Measurements from ENCODE around the gene RNU5D-1. TPM values are rescaled to one million over a fixed set of nuclear protein-coding genes. Genes with fewer than 3 reads are reported as not detected.

Gene RNU5D-1
- total RNA-seq, 2 experiments from 2014 or later, result not detected

- intact Hi-C loops (cut with DNase I, micrococcal nuclease), result loop anchor here in 1 of 2 experiments (10.0 kb wide), 1 partner anchor 527 kb away; no protein-coding TSS in a partner anchor
- ATAC-seq (ENCODE audit: poor library complexity) (peak; percentile 95), DNase-seq (peak in 4 of 14 experiments; percentile 50 to 75 (median 68))
- Mint-ChIP-seq H3K9me3 (no peaks in the 10 kb centered on the region), H3K27me3 (no peaks in the 10 kb centered on the region), H3K4me1 (ENCODE audit: low read depth) (peaks cover 6% of the 10 kb centered on the region), H3K27ac (no peak overlapping the region), H3K36me3 (ENCODE audit: low read depth) (no peaks in the 10 kb centered on the region), H3K4me3 (peak overlapping the region; percentile 1)
- Histone ChIP-seq H3K27ac (ENCODE audit: low read depth in 1 of 2, low read length in 2 of 2) (no peak overlapping the region), H3K27me3 (ENCODE audit: control insufficient read depth in 1 of 2, insufficient read depth in 2 of 2, low read length in 2 of 2) (no peaks in the 10 kb centered on the region), H3K36me3 (ENCODE audit: insufficient read depth, low read length) (no peaks in the 10 kb centered on the region), H3K9me3 (ENCODE audit: control insufficient read depth in 1 of 2, insufficient read depth in 1 of 2, low read length in 2 of 2) (no peaks in the 10 kb centered on the region), H3K4me3 (ENCODE audit: low read length) (no peak overlapping the region), H3K4me1 (ENCODE audit: insufficient read depth, low read length) (peaks cover 10% of the 10 kb centered on the region)
- POLR2A ChIA-PET, result interaction anchor here (1.1 kb wide), 1 partner anchor 13 kb away, joined by 3 read pairs; no protein-coding TSS in a partner anchor
- CTCF ChIA-PET, result interaction anchor here (1.0 kb wide), 1 partner anchor 217 kb away, joined by 3 read pairs; no protein-coding TSS in a partner anchor
- TF ChIP-seq CTCF (IDR thresholded peaks at IDR 0.05), result peak; percentile 84
These were observed 22.8 kb downstream of the RNU5D-1 start for GRCh38 chr1:44707959-44708831.

GRCh38 chr1:44707112-44707881 is 23.7 kb downstream of the RNU5D-1 start:
- no peaks in the 10 kb centered on the region for H3K36me3 Mint-ChIP-seq (ENCODE audit: low read depth)
- CTCF ChIA-PET, result interaction anchor here (0.8 to 1.2 kb wide), 2 partner anchors 11 to 70 kb away, joined by 3 read pairs; no protein-coding TSS in a partner anchor
- Histone ChIP-seq H3K4me3 (ENCODE audit: low read length) (no peak overlapping the region), H3K27ac (ENCODE audit: low read depth in 1 of 2, low read length in 2 of 2) (no peak overlapping the region), H3K9me3 (ENCODE audit: control insufficient read depth in 1 of 2, insufficient read depth in 1 of 2, low read length in 2 of 2) (no peaks in the 10 kb centered on the region), H3K36me3 (ENCODE audit: insufficient read depth, low read length) (no peaks in the 10 kb centered on the region), H3K27me3 (ENCODE audit: control insufficient read depth in 1 of 2, insufficient read depth in 2 of 2, low read length in 2 of 2) (no peaks in the 10 kb centered on the region), H3K4me1 (ENCODE audit: insufficient read depth, low read length) (peaks cover 10% of the 10 kb centered on the region)
- intact Hi-C loops (cut with DNase I, micrococcal nuclease), result loop anchor here in 1 of 2 experiments (10.0 kb wide), 1 partner anchor 528 kb away; no protein-coding TSS in a partner anchor
- no peak for TF ChIP-seq CTCF (IDR thresholded peaks at IDR 0.05)
- DNase-seq, result no peak
- H3K27me3 Mint-ChIP-seq, result no peaks in the 10 kb centered on the region
- H3K9me3 Mint-ChIP-seq, result no peaks in the 10 kb centered on the region
- H3K27ac Mint-ChIP-seq, result no peak overlapping the region
- no peak for ATAC-seq (ENCODE audit: poor library complexity)
- H3K4me1 Mint-ChIP-seq (ENCODE audit: low read depth), result peaks cover 6% of the 10 kb centered on the region
- H3K4me3 Mint-ChIP-seq, result no peak overlapping the region
- POLR2A ChIA-PET, result no interaction called here

GRCh38 chr1:44705938-44706337 is 25.0 kb downstream of the RNU5D-1 start:
- no peak for DNase-seq

More at GRCh38 chr1:44705938-44706337, 25.0 kb downstream of the RNU5D-1 start:
- H3K27me3 ChIP-seq (ENCODE audit: control insufficient read depth in 1 of 2, insufficient read depth in 2 of 2, low read length in 2 of 2), result no peaks in the 10 kb centered on the region
- intact Hi-C loops (cut with DNase I, micrococcal nuclease), result loop anchor here in 1 of 2 experiments (10.0 kb wide), 1 partner anchor 529 kb away; no protein-coding TSS in a partner anchor
- no peak for ATAC-seq (ENCODE audit: poor library complexity)
- peaks cover 10% of the 10 kb centered on the region for H3K4me1 ChIP-seq (ENCODE audit: insufficient read depth, low read length)
- H3K27ac Mint-ChIP-seq, result no peak overlapping the region
- peaks cover 6% of the 10 kb centered on the region for H3K4me1 Mint-ChIP-seq (ENCODE audit: low read depth)
- no peaks in the 10 kb centered on the region for H3K27me3 Mint-ChIP-seq
- no peak overlapping the region for H3K27ac ChIP-seq (ENCODE audit: low read depth in 1 of 2, low read length in 2 of 2)
- H3K4me3 Mint-ChIP-seq, result no peak overlapping the region
- no peaks in the 10 kb centered on the region for H3K36me3 ChIP-seq (ENCODE audit: insufficient read depth, low read length)
- H3K9me3 Mint-ChIP-seq, result no peaks in the 10 kb centered on the region
- H3K36me3 Mint-ChIP-seq (ENCODE audit: low read depth), result no peaks in the 10 kb centered on the region
- H3K4me3 ChIP-seq (ENCODE audit: low read length), result no peak overlapping the region
- ChIA-PET POLR2A (no interaction called here), CTCF (interaction anchor here (1.2 kb wide), 1 partner anchor 9 kb away, joined by 3 read pairs; no protein-coding TSS in a partner anchor)
- no peak for TF ChIP-seq CTCF (IDR thresholded peaks at IDR 0.05)
- no peaks in the 10 kb centered on the region for H3K9me3 ChIP-seq (ENCODE audit: control insufficient read depth in 1 of 2, insufficient read depth in 1 of 2, low read length in 2 of 2)
